Stimulated activated CD8-positive, alpha-beta memory T cell treated with anti-CD3 and anti-CD28 coated beads, Interleukin-4, amount 100 ng/mL, for 48 hours (primary cell): ENCODE data around the gene SMCHD1.

Source experiments
- DNase-seq: peaks from one replicate; pipeline ENCODE4 v3.0.0-alpha.2; 2020

SMCHD1 gene

DNA sequence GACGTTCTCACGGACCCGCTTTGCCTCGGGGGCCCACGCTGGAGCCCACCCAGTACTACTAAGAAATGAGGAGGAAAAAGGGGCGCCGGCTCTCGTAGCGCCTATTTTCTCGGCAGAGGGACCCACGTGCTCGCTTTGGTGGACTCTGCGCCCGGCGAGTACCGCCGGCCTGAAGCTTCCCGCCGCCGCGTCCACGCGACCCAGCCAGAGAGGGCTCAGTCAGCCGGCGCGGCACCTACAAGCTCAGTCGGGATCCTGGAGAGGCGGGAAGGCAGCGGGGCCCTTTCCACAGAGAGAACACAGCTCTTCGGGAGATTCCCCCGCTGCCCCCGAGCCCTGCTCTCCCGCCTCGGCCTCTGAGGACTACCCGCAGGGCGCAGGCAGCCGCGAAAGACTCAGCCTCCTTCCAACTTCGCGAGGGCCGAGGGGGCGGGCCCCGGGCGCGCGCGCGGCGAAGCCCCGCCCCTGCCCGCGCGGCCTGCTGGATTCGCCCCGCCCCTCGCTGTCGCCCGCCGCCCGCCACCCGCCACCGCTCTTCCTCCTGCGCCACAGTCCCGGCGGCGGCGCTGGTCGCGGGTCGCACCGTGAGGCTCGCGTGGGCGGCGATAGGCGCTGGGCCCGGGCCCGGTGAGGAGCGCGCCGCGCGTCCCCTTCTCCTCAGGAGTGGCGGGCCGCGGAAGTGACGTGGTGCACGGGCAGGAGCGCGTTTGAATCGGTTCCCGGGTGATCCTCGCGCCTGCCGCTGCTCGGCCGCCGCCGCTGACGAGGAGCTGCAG lies at the start of gene SMCHD1:
TSS of gene SMCHD1 (plus strand) at position 549 of the 776 bp plus-strand sequence. CDS start 350 bp downstream, outside the sequence.
- peak; percentile 95 for DNase-seq

DNA sequence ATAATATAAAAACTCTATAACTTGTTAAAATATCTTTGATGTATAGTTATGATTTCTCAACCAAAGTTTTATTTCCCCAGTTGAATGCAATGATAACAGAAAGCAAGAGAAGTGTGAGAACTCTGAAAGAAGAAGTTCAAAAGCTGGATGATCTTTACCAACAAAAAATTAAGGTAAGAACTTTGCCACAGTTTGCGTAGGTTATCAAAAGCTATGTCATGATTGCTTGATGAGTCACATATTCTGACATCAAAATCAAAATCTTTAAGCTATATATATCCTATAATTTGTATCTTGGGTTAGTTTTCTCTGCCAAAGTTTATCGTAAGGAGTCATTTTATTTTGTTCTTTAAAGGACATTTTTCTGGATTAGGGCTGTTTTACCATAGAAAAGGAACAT lies 49.2 kb upstream of the SMCHD1 start:
- no peak for DNase-seq

- DNase-seq, result no peak
Observed at GRCh38 chr18:2609604-2610003, 45.9 kb upstream of the SMCHD1 start.

DNA sequence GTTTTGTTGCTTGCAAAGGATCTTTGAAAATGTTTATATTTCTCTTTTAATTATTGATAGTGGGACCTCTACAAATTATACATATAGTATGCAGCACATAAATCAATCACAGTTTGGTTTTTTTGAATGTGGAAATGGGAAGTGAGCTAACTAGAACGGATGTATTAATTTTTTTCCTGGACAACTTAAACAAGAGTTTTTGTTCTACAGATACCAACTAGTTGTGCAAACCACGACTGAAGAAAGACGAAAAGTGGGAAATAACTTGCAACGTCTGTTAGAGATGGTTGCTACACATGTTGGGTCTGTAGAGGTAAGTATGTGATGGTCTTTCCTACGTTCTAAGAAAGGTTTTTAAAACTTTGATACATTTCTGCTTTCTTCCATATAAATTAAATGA lies 45.0 kb upstream of the SMCHD1 start:
- DNase-seq, result no peak

GRCh38 chr18:2612996-2613395 lies 42.5 kb upstream of the SMCHD1 start:
- DNase-seq, result no peak

DNA sequence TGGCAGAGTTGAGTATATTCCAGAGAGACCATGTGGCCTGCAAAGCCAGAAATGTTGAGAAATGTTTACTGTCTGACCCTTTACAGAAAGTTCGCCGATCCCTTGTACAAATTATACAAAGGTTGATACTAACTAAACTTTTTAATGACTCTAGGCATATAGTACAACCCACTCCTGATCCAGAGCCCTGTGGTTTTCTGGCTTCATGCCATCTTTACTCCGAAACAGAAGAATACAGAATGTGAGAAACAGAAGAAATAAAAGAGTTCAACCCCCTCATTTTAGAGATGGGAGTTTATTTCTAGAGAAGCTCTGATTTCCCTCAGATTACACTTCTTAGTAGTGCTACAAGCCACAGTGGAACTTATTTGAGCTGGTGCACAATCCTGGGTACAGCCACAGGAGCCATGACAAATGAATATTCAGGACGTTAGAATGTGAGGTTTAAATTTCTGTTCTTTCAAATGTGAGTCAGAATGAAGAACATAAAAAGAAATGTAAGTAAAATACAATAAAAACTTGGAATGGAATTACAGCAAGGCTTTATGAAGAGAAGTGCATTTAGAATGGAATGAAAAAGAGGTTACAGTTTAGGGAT lies 38.0 kb upstream of the SMCHD1 start:
- DNase-seq, result no peak

GRCh38 chr18:2618009-2618408 lies 37.5 kb upstream of the SMCHD1 start:
- no peak for DNase-seq

GRCh38 chr18:2625217-2625616 lies 30.3 kb upstream of the SMCHD1 start:
- DNase-seq, result no peak

DNA sequence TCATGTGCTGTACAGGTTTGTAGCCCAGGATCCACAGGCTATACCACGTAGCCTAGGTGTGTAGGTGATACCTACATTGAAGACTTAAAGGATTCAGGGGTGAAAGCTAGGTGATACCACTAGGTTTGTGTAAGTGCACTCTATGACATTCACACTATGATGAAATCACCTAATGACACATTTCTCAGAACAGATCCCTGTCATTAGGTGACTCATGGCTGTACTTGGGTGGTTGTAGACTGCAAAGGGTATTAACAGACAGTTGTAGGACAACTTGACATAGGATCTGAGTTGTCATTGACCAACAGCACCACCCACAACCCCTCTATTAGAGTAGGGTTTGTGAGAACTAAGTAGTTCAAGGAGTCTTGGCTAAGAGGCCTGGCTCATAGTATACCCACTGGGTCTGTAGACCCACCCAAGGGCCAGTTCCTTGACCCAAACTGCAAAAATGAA lies 27.7 kb upstream of the SMCHD1 start:
- no peak for DNase-seq

- no peak for DNase-seq
Observed at GRCh38 chr18:2629003-2629402, 26.5 kb upstream of the SMCHD1 start.

GRCh38 chr18:2635586-2635985 lies 19.9 kb upstream of the SMCHD1 start:
- DNase-seq, result no peak

DNA sequence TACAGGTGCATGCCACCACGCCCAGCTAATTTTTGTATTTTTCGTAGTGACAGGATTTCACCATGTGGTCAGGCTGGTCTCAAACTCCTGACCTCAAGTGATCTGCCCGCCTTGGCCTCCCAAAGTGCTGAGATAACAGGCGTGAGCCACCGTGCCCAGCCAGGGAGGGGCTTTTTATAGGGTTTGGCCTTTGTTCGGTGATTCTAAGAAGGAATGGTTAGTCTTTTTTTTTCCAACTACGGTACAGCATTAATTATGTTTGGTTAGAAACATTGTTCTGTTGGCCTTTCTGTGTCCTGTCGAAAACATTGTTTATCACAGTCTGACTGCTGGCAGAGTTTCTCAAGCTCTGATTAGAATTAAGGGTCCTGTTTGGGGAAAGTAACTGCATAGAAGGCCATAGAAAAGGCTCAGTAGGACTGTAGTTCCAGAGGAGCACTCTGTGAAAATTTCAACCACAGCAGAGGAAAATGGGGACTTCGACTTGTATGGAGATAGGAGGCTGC lies 19.3 kb upstream of the SMCHD1 start:
- DNase-seq, result no peak

DNA sequence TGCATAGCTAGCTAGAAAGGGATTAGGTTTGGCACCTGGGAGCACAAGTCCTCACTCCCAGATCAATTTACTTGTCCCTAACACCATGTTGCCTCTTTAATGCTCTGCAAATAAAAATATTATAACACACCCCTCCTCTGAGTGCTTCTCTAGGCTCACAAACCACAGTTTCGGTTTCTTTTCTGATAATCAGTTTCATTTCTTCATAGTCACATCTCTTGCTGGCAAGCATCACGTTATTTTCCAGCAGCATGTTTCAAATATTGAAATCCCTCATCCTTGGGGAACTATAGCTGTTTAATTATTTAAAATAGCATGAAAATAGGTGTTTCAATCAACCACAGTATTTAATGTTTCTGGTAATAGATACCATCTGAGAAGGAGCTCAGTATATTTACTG lies 13.9 kb upstream of the SMCHD1 start:
- DNase-seq, result no peak

DNA sequence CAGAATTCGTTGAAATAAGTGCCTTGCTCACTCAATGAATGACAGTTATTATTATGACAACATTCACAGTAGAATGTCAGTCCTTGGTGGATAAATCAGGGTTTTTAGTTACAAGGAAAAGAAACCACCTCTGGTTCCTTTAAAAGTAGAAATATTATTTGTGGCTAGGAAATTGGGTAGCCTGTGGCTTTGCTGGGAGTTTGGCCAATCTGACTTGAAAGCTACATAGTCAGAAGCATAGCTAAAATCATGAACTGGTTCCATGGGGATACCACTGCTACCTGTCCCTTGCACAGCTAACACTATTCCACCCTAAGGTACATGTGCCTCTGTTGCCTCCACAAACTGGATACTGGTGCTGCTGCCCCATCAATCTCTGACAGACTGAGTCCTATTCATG lies 12.8 kb upstream of the SMCHD1 start:
- no peak for DNase-seq

- DNase-seq, result no peak
Observed at GRCh38 chr18:2644535-2644934, 11.0 kb upstream of the SMCHD1 start.

GRCh38 chr18:2651981-2652380 lies 3.5 kb upstream of the SMCHD1 start:
- DNase-seq, result no peak

DNA sequence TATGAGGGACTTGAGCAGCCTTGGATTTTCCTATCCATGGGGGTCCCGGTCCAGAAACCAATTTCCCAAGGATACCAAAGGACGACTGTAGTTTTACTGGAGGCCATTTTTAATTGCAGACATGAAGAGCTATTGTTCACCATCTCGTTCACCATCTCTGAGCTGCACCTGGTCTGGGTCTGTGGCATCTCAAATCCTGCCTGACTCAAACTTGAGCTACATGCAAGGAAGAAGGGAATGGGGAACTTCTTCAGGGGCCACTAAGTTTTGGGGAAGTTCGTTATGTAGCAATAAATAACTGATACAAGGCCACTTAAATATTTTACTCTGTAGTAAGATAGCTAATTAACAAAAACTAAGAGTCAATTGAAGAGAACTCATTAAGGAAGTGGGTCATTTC lies 2.1 kb upstream of the SMCHD1 start:
- no peak for DNase-seq

DNA sequence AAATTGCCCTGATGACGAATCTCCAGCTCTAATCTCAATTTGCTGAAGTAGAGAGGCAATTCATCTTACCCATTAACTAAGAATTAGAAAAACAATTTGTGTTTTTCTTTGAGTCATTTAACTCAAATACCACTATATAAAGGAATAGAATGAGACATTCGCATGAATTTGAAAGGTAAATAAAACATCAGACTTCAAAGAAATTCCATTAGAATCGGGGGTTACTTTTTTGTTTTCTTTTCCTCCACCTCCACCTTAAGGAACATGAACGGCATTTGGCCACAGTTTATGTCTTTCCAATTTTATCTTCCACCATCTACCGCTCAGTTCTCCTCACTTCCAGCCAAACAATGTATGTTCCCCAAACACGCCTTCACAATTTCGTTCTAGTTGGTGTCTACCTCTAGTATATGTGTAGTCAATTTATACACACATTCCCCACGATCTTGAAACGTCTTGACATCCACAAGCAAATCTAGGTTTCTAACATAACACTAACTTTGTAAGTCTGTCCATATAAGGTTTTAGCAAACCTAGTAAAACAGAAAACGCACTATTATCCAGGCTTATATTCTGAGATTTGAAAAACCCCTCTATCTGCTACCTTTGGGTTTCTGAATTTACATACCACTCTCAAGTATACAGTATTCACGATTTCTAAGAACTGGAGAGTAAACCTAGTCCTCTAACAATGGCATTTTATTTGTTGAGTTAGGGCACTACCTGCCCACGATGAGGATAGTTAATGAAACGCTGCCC lies 1.2 kb upstream of the SMCHD1 start:
- DNase-seq, result no peak

GRCh38 chr18:2654928-2655177 lies 673 bp upstream of the SMCHD1 start:
- DNase-seq, result peak; percentile 87

DNA sequence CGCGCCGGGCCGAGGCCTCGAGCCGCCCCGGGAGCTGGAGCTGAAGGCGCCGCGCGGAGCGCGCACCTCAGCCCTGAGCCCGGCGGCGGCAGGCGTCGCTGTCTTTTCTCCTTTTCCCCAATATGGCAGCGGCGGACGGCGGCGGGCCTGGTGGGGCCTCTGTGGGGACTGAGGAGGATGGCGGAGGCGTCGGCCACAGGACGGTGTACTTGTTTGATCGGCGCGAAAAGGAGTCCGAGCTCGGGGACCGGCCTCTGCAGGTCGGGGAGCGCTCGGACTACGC lies 369 bp downstream of the SMCHD1 start:
- DNase-seq, result no peak

DNA sequence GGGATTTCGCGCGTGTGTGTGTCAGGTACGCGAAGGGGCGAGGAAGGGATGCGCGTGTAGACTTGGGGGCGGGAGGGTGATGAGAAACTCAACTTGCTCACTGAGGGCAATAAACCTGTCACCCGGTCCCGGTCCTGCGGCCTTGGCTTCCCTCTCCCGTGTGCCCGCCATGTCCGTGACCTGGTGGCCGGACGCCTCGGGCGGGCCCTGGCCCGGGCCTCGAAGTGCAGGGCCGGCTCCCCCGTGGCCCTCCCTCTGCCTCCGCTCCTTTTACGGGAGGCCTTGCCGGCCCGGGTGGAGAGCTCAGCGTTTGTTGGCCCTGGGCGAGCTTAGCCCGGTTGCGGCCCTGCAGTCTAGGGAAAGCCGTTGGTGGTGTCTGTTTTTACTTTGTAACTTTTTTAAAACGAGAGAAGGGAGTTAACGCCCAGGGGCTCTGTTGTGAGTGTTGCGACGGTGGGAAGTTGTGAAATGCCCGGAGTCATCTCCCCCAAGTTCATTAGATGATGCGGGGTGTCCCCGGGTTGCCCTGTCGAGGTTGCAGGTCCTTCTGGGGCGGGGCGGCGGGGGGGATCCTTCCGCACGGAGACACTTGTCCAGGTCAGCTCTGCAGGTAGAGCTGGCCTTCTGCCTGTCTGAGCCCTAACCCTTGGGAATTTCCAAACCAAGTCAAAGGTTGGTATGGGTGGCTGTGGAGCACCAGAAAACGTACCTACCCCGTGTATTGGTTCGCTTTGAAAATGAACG lies 883 bp downstream of the SMCHD1 start:
- peak; percentile 69 for DNase-seq

DNA sequence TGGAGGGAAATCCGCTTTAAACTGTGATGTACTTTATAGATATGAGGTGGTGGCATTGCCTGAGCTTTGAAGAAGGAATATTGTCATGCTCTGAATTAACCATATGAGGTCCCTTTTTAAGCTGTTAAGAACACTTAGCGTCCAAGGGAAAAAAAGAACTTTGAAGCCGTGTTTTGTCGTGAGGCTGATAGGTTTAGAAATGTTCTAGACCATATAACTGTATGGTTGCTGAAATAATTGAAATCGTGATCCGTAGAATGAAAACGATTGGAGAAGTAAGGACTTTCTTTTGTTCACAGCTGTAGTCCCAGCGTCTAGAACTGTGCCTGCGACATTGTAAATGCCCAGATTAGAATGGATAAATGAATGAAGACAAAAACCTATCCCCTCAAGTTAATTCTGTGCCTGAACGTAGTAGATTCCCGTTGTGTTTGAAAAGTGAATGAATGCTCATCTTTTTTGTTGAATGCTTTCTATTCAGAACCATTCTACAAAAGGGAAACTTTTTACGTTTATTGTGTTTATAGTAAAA lies 1.5 kb downstream of the SMCHD1 start:
- no peak for DNase-seq

DNA sequence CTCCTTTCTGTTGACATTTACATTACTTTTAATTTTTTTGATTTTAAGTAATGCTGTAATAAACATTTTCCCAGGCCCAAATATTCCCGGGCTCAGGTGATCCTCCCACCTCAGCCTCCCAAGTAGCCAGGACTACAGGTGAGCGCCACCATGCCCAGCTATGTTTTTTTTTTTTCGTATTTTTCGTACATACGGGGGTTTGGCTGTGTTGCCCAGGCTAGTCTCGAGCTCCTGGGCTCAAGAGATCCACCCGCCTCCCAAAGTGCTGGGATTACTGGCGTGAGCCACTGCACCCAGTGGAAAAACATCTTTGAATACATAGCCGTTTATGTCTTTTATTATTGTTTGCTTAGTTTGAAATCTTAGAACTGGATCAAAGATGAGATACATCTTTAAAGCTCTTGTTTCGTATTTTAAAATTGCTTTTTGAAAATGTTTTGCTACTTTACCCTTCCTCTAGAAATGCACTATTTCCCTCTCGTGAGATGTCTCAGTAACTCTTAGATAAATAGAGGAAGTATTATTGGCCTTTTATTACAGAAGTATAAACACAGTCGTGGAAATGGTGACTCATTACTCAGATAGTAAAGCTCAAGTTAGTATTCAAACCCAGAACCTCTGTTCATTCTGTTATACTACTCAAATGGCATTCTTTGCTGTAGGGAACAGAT lies 2.4 kb downstream of the SMCHD1 start:
- DNase-seq, result no peak
